GM18951 (cell line): ENCODE data around the gene C3orf52.
"Not testable (repeated sequence)": the region's sequence is repeated elsewhere in the genome, so short reads cannot be mapped to it uniquely, and the experiment has no call there.

Experiments used
- POLR2A ChIP-seq: IDR thresholded peaks from 4 replicates; pipeline ENCODE4 v1.6.1; 2011; ENCODE audit warnings: mild to moderate bottlenecking; ENCODE audit not compliant: insufficient read length, insufficient read depth; ENCODE audit errors: extremely low read depth
- in situ Hi-C: fragments of 300-500 bp; cut with MboI; formaldehyde crosslinking; loops from one replicate; pipeline ENCODE4 v1.12.0; 2022; ENCODE audit warnings: low sequenced_read_pairs, mixed read lengths, inconsistent platforms; ENCODE audit not compliant: unreplicated experiment

C3orf52 gene, protein sequence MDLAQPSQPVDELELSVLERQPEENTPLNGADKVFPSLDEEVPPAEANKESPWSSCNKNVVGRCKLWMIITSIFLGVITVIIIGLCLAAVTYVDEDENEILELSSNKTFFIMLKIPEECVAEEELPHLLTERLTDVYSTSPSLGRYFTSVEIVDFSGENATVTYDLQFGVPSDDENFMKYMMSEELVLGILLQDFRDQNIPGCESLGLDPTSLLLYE

GRCh38 chr3:112086076-112086854, at the start of gene C3orf52:
Gene C3orf52, plus strand, starts transcription at chr3:112086389. Its CDS starts 19 bp downstream, at chr3:112086408.
- no peak for TF ChIP-seq POLR2A
- in situ Hi-C loops: no loop called here

- in situ Hi-C loops: not testable (repeated sequence)
Observed at GRCh38 chr3:112037194-112037593, 49.0 kb upstream of the C3orf52 start.

- no peak for TF ChIP-seq POLR2A
- in situ Hi-C loops: no loop called here
Observed at GRCh38 chr3:112038863-112039262, 47.3 kb upstream of the C3orf52 start.

DNA sequence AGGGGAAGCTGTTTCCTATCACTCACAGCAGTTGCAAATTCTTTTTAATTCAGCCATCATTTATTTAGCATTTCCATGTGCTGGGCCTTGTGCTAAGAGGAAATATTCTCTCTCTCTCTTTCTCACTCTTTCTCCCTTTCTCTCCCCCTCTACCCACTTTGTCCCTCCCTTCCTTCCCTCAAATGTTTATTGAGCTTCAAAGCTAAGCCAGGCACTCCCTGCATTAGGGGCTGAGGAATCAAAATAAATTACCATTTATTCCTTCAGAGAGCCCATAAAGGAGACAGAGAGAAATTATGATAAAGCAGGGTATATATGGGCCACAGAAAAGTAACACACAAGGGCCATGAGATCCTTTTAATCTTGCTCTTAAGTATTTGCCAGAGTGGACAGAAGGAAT, 44.9 kb upstream of the C3orf52 start:
- in situ Hi-C loops: no loop called here
- TF ChIP-seq POLR2A: no peak

DNA sequence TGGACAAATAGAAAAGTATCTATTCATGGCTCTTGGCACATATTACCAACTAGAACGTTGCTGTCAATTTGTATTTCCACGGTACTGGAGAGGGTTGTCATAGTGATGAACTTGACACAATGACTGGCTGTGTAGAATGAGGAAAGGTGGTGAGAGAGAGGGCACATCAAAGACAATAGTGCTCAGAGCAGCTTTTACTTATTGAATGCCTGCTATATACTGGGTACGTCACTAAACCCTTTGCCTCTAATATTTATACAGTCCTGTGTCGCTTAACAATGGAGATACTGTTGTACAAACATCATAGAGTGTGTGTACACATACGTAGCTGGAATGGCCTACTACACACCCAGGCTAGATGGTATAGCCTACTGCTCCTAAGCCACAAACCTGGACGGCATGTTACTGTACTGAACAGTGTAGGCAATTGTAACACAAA, 43.3 kb upstream of the C3orf52 start:
- TF ChIP-seq POLR2A: no peak
- in situ Hi-C loops: no loop called here

DNA sequence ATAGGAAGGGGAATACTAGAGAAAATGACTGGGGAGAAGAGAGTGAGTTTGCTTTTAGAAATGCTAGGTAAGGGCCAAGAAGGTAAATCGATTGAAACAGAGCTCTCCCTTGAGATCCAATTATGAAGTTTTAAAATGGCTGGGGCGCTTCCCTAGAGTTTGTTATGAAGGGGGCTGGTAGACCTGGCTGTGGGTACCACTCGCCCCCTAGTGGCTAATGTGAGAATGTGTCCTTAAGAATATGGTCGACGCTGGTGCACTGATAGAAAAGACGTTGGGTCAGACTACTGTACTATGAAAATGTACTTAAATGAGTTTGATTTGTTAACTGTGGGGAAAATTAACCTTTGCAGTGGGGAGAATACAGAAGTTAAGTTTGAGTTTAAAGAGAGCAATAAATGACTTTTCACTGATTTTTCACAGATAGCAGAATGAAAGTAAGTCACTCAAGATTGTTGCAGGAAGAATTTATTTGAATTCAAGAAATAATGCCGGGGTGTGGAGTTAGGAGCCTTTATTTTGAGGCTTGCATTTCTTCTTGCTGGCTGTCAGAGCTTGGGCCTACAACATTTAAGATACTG, 42.5 kb upstream of the C3orf52 start:
- no peak for TF ChIP-seq POLR2A
- in situ Hi-C loops: no loop called here

GRCh38 chr3:112046599-112046998, 39.6 kb upstream of the C3orf52 start:
- no peak for TF ChIP-seq POLR2A
- in situ Hi-C loops: no loop called here

DNA sequence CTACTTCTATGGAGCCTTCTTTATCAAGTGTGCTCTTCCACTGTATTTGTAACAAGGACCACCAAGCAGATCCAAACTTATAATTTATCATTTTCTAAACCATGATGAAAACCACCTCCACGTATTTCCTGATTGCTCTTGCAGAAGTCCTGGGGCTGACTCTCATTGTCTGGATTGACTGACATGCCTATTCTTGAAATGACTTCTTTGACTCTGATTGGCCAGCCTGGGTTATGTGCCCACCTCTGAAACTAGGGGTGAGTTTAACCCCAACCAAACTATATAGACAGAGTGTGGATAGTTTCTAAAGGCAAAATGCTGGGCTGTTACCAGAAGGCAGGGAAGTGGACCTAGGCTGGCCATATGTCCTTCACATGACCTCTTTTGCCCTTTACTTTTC, 38.9 kb upstream of the C3orf52 start:
- in situ Hi-C loops: no loop called here
- no peak for TF ChIP-seq POLR2A

DNA sequence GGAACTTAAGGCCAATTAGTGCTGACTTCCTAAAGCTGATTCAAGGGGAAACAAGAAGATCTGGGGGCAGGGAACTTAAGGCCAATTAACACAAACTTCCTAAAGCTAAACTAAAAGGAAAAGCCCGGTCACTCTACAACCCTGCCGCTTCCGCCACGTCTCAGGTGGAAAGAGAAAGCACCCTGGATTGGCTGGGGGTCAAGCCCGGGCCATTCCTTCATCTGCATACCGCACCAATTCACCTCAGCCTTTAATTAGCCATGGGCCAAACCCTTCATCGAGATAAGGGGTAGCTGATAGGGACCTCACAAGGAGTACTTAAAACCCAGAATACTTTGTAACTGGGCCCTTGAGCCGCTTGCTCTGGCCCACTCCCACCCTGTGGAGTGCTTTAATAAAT, 37.3 kb upstream of the C3orf52 start:
- in situ Hi-C loops: no loop called here
- TF ChIP-seq POLR2A: no peak

- TF ChIP-seq POLR2A: no peak
- in situ Hi-C loops: no loop called here
Observed at GRCh38 chr3:112053229-112053628, 33.0 kb upstream of the C3orf52 start.

DNA sequence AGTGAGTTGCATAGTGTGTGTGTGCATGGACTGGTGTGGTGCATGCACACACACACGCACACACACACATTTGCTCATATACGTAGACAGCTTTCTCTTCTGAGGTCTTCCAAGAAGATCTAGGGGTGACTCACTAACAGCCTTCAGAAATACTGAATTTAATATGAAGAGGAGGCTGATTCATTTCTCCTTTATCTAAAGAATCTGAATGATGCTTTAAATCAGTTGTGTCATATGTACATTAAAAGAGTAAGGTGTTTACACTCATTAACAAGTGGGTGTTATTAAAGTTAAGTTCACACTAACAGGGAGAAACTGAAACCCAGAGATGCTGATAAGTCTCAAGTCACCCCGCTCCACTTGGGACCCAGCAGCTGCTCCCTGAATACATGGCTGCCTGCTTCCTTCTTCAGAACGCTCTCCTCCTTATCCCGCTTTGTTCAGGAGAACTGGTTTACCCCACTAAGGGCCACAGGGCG, 29.7 kb upstream of the C3orf52 start:
- in situ Hi-C loops: no loop called here
- no peak for TF ChIP-seq POLR2A

- in situ Hi-C loops: no loop called here
- no peak for TF ChIP-seq POLR2A
Observed at GRCh38 chr3:112059497-112059896, 26.7 kb upstream of the C3orf52 start.

GRCh38 chr3:112061152-112061551, 25.0 kb upstream of the C3orf52 start:
- in situ Hi-C loops: no loop called here
- TF ChIP-seq POLR2A: no peak

DNA sequence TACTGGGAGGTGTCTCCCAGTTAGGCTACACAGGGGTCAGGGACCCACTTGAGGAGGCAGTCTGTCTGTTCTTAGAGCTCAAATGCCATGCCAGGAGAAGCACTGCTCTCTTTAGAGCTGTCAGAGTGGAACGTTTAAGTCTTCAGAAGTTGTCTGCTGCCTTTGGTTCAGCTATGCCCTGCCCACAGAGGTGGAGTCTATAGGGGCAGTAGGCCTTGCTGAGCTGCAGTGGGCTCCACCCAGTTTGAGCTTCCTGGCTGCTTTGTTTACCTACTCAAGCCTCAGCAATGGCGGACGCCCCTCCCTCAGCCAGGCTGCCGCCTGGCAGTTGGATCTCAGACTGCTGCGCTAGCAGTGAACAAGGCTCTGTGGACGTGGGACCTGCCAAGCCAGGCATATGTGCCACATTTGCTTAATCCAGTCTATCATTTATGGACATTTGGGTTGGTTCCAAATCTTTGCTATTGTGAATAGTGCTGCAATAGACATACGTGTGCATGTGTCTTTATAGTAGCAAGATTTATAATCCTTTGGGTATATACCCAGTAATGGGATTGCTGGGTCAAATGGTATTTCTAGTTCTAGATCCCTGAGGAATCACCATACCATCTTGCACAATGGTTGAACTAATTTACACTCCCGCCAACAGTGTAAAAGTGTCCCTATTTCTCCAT, 13.7 kb upstream of the C3orf52 start:
- in situ Hi-C loops: not testable (repeated sequence)

- in situ Hi-C loops: no loop called here
- no peak for TF ChIP-seq POLR2A
Observed at GRCh38 chr3:112074006-112074405, 12.2 kb upstream of the C3orf52 start.
